BLaER1 (cell line): ENCODE results near the gene AXIN1.
"Not testable (repeated sequence)": the region's sequence is repeated elsewhere in the genome, so short reads cannot be mapped to it uniquely, and the experiment has no call there.

ENCODE experiments used
- H3K27ac ChIP-seq: shearing (Covaris generic); formaldehyde crosslinking; 2 replicates; pipeline ENCODE4 v1.8.1; 2022
- H3K27me3 ChIP-seq: shearing (Covaris generic); formaldehyde crosslinking; 2 replicates; pipeline ENCODE4 v1.8.1; 2022
- H3K36me3 ChIP-seq: shearing (Covaris generic); formaldehyde crosslinking; 2 replicates; pipeline ENCODE4 v1.8.1; 2022
- H3K4me1 ChIP-seq: shearing (Covaris generic); formaldehyde crosslinking; 2 replicates; pipeline ENCODE4 v1.8.1; 2022
- H3K4me2 ChIP-seq: shearing (Covaris generic); formaldehyde crosslinking; 2 replicates; pipeline ENCODE4 v1.8.1; 2022
- H3K4me3 ChIP-seq: shearing (Covaris generic); formaldehyde crosslinking; 2 replicates; pipeline ENCODE4 v1.8.1; 2022
- H3K9ac ChIP-seq: shearing (Covaris generic); formaldehyde crosslinking; 2 replicates; pipeline ENCODE4 v1.8.1; 2022
- H3K9me3 ChIP-seq: shearing (Covaris generic); formaldehyde crosslinking; 2 replicates; pipeline ENCODE4 v1.8.1; 2022
- H4K20me1 ChIP-seq: shearing (Covaris generic); formaldehyde crosslinking; 2 replicates; pipeline ENCODE4 v1.8.1; 2022
- Cebpa-rat ChIP-seq: shearing (Covaris generic); IDR thresholded peaks from 2 replicates; pipeline ENCODE4 v1.8.1; 2022

The AXIN1 gene

GRCh38 chr16:263944-264343, 88.6 kb downstream of the AXIN1 start:
- no peak overlapping the region for H3K9ac ChIP-seq
- no peak for TF ChIP-seq Cebpa-rat
- H3K9me3 ChIP-seq = no peaks in the 10 kb centered on the region
- no peaks in the 10 kb centered on the region for H3K27me3 ChIP-seq
- no peak overlapping the region for H3K4me3 ChIP-seq
- H4K20me1 ChIP-seq = 0 out of 2 replicates have a peak, but pooled peaks cover 11% of the 10 kb centered on the region
- no peak overlapping the region for H3K4me2 ChIP-seq
- peaks cover 75% of the 10 kb centered on the region for H3K36me3 ChIP-seq
- H3K27ac ChIP-seq = no peak overlapping the region
- no peaks in the 10 kb centered on the region for H3K4me1 ChIP-seq

GRCh38 chr16:263182-263774, 89.2 kb downstream of the AXIN1 start:
- Histone ChIP-seq H3K4me2 (no peak overlapping the region), H3K4me3 (no peak overlapping the region), H3K9me3 (no peaks in the 10 kb centered on the region), H3K36me3 (peaks cover 80% of the 10 kb centered on the region), H3K27me3 (no peaks in the 10 kb centered on the region), H3K4me1 (no peaks in the 10 kb centered on the region), H4K20me1 (0 out of 2 replicates have a peak, but pooled peaks cover 11% of the 10 kb centered on the region), H3K27ac (no peak overlapping the region), H3K9ac (no peak overlapping the region)
- no peak for TF ChIP-seq Cebpa-rat

GRCh38 chr16:262121-262745, 90.3 kb downstream of the AXIN1 start:
- Histone ChIP-seq H3K9ac (no peak overlapping the region), H3K27ac (no peak overlapping the region), H3K4me2 (no peak overlapping the region), H3K4me1 (no peaks in the 10 kb centered on the region), H3K4me3 (no peak overlapping the region), H3K9me3 (no peaks in the 10 kb centered on the region), H4K20me1 (0 out of 2 replicates have a peak, but pooled peaks cover 11% of the 10 kb centered on the region), H3K27me3 (no peaks in the 10 kb centered on the region), H3K36me3 (peaks cover 87% of the 10 kb centered on the region)
- no peak for TF ChIP-seq Cebpa-rat

- Histone ChIP-seq H3K4me3 (no peak overlapping the region), H4K20me1 (0 out of 2 replicates have a peak, but pooled peaks cover 11% of the 10 kb centered on the region), H3K9ac (no peak overlapping the region), H3K36me3 (peaks cover 95% of the 10 kb centered on the region), H3K4me1 (no peaks in the 10 kb centered on the region), H3K27me3 (no peaks in the 10 kb centered on the region), H3K27ac (no peak overlapping the region), H3K9me3 (no peaks in the 10 kb centered on the region), H3K4me2 (no peak overlapping the region)
- no peak for TF ChIP-seq Cebpa-rat
Measured at GRCh38 chr16:261031-261691, 91.4 kb downstream of the AXIN1 start.

GRCh38 chr16:260326-260725, 92.2 kb downstream of the AXIN1 start:
- H3K9ac ChIP-seq = no peak overlapping the region
- H3K4me3 ChIP-seq = no peak overlapping the region
- H3K27me3 ChIP-seq = no peaks in the 10 kb centered on the region
- no peak overlapping the region for H3K4me2 ChIP-seq
- peaks cover 95% of the 10 kb centered on the region for H3K36me3 ChIP-seq
- H4K20me1 ChIP-seq = 0 out of 2 replicates have a peak, but pooled peaks cover 11% of the 10 kb centered on the region
- no peaks in the 10 kb centered on the region for H3K9me3 ChIP-seq
- H3K27ac ChIP-seq = no peak overlapping the region
- peaks cover 6% of the 10 kb centered on the region for H3K4me1 ChIP-seq
- no peak for TF ChIP-seq Cebpa-rat

DNA sequence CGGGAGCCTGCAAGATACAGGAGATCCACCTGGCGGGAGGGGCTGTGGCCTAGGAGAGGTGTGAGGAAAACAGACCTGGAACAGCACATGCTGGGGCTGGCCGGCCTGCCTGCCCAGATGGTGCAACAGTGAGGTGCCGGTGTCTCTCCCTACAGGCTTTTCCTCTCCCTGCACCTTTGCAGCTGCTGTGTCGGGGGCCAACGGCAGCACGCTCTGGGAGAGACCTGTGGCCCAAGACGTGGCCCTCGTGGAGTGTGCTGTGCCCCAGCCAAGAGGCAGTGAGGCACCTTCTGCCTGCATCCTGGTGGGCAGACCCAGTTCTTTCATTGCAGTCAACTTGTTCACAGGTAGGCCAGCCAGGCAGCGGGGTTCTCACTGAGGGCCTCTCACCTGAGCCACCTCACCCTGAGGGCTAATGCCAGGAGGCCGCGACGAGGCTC, 92.7 kb downstream of the AXIN1 start:
- Histone ChIP-seq H3K4me1 (peaks cover 11% of the 10 kb centered on the region), H3K4me2 (no peak overlapping the region), H4K20me1 (0 out of 2 replicates have a peak, but pooled peaks cover 11% of the 10 kb centered on the region), H3K27ac (no peak overlapping the region), H3K36me3 (peaks cover 95% of the 10 kb centered on the region), H3K9me3 (no peaks in the 10 kb centered on the region), H3K4me3 (no peak overlapping the region), H3K27me3 (no peaks in the 10 kb centered on the region), H3K9ac (no peak overlapping the region)
- TF ChIP-seq Cebpa-rat = no peak

GRCh38 chr16:259226-259625, 93.3 kb downstream of the AXIN1 start:
- TF ChIP-seq Cebpa-rat = no peak
- Histone ChIP-seq H3K27ac (no peak overlapping the region), H3K36me3 (peaks cover 95% of the 10 kb centered on the region), H3K27me3 (no peaks in the 10 kb centered on the region), H3K9ac (no peak overlapping the region), H3K9me3 (no peaks in the 10 kb centered on the region), H3K4me2 (no peak overlapping the region), H3K4me3 (no peak overlapping the region), H3K4me1 (peaks cover 17% of the 10 kb centered on the region), H4K20me1 (0 out of 2 replicates have a peak, but pooled peaks cover 11% of the 10 kb centered on the region)

DNA sequence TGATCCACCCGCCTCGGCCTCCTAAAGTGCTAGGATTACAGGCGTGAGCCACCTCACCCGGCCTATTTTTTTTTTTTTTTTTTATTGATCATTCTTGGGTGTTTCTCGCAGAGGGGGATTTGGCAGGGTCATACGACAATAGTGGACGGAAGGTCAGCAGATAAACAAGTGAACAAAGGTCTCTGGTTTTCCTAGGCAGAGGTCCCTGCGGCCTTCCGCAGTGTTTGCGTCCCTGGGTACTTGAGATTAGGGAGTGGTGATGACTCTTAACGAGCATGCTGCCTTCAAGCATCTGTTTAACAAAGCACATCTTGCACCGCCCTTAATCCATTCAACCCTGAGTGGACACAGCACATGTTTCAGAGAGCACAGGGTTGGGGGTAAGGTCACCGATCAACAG, 94.4 kb downstream of the AXIN1 start:
- H3K36me3 ChIP-seq = peaks cover 88% of the 10 kb centered on the region
- H3K9me3 ChIP-seq, H3K4me2 ChIP-seq, H3K9ac ChIP-seq, H3K27me3 ChIP-seq, H3K27ac ChIP-seq, H3K4me3 ChIP-seq: not testable (repeated sequence)
- peaks cover 29% of the 10 kb centered on the region for H3K4me1 ChIP-seq
- H4K20me1 ChIP-seq = 0 out of 2 replicates have a peak, but pooled peaks cover 11% of the 10 kb centered on the region

DNA sequence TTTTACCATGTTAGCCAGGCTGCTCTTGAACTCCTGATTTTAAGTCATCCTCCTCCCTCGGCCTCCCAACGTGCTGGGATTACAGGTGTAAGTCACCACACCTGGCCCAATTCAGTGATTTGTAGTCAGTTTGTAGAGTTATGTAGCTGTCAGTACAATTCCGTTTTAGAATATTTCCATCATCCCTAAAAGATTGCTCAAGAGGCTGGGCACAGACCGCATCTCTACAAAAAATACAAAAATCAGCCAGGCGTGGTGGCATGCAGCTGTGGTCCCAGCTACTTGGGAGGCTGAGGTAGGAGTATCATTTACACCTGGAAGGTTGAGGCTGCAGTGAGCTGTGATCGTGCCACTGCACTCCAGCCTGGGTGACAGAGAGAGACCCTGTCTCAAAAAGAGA, 97.3 kb downstream of the AXIN1 start:
- Histone ChIP-seq H3K4me1 (peaks cover 55% of the 10 kb centered on the region), H3K27me3 (no peaks in the 10 kb centered on the region), H3K4me2 (peak overlapping the region; percentile 85), H4K20me1 (0 out of 2 replicates have a peak, but pooled peaks cover 7% of the 10 kb centered on the region), H3K4me3 (no peak overlapping the region), H3K9me3 (no peaks in the 10 kb centered on the region), H3K36me3 (peaks cover 66% of the 10 kb centered on the region), H3K9ac (no peak overlapping the region; the same call in 1 of the 2 replicates), H3K27ac (peak overlapping the region; percentile 72)
- TF ChIP-seq Cebpa-rat = peak; percentile 88

- TF ChIP-seq Cebpa-rat = no peak
Measured at GRCh38 chr16:254461-254860, 98.1 kb downstream of the AXIN1 start.

More at GRCh38 chr16:254461-254860, 98.1 kb downstream of the AXIN1 start:
- no peaks in the 10 kb centered on the region for H3K27me3 ChIP-seq
- H3K36me3 ChIP-seq = peaks cover 64% of the 10 kb centered on the region
- no peaks in the 10 kb centered on the region for H4K20me1 ChIP-seq
- peak overlapping the region; percentile 85 for H3K4me2 ChIP-seq
- no peak overlapping the region for H3K4me3 ChIP-seq
- H3K27ac ChIP-seq = peak overlapping the region; percentile 72
- peak overlapping the region; percentile 46; the same call in 1 of the 2 replicates for H3K9ac ChIP-seq
- H3K4me1 ChIP-seq = peaks cover 56% of the 10 kb centered on the region
- H3K9me3 ChIP-seq = no peaks in the 10 kb centered on the region
